HG02623 (cell line): ENCODE data around the gene GALNTL6.
A peak's percentile ranks its signal among the peaks of the same experiment; 100 is the strongest.

Source experiments
- ATAC-seq: cut with Tn5 transposase; IDR thresholded peaks from one replicate; pipeline ENCODE4 v1.9.1; 2021; ENCODE audit warnings: moderate library complexity; ENCODE audit not compliant: unreplicated experiment

Gene GALNTL6

GRCh38 chr4:172514801-172515200, 701.6 kb downstream of the GALNTL6 start:
- ATAC-seq: no peak

DNA sequence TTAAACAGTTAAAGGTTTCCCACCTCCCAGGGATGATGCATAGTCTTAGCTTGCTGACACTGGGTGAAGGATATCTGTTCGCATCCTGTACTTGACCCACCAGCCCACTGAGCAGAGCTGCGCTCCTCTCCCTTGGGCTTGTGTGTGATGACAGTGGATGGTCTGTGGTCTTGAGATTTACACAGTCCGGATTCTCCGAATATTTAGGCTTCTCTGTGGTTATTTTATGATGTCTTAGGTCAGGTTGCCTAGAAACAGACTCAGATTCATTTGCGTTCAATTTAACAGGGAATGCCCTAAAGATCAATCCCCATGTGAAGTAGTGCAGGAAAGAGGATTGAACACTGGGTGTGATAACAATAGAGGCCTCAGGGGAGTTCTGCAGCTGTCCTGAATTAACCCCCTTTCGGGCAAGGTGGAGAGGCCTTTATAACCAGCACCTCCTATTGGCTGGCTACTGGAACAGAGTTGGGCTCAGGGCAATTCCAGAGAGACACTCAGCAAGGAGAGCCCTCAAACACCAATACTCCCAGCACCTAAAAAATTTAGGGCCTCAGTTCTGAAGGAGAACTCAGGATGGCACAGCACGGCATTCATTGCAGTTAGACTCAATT, 702.2 kb downstream of the GALNTL6 start:
- no peak for ATAC-seq

DNA sequence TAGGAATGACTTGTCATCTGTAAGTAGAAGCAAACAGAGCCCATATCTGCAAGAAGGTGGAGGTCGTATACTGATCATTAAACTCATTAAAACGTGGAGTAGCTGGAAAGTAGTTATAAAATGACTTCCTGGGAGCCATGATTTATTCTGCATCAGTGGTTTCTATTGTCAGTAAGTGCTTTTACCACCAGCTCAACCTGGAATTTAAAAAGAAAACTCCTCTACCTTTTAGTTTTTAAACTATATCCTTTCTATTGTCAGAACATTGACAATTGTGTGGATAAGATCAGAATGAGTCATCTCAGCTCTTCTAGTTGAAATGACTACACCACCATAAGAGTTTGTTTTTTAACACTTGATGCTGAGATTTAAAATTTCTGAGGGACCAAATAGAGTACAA, 704.2 kb downstream of the GALNTL6 start:
- ATAC-seq: no peak

DNA sequence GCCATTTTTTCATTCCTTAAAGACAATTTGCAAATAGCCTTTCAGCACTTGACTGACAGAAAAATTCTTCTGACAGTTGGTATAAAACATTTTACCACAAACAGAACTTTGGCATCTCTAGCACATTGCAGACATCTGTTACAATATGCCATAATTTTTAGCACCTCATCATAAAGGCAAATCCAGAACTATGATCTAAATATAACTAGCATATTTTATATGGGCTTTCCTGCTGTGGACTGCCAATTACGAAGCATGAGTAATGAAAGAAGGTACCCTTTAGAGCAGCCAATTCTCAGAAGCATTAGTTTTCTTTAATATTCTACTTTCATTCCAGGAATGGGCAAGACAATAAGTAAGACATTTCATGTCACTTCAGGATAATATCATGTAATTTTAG, 708.0 kb downstream of the GALNTL6 start:
- ATAC-seq: no peak

DNA sequence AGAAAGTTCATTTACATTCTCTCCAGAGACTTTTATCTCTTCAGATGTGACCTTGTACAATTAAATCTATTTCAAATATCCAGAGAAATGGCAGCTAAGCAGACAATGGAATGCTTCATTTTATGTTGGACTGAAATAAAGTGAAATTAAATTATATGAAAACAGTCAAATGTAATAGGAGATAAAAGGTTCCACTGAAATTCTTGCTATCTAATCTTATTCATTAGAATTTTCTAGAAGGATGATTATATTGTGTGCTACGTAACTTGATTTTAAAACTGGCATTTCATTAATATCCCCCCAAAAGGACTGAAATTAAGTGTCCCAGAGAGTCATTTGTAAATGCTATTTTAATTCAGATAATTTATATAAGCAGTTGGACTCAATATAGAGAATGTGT, 708.5 kb downstream of the GALNTL6 start:
- no peak for ATAC-seq

DNA sequence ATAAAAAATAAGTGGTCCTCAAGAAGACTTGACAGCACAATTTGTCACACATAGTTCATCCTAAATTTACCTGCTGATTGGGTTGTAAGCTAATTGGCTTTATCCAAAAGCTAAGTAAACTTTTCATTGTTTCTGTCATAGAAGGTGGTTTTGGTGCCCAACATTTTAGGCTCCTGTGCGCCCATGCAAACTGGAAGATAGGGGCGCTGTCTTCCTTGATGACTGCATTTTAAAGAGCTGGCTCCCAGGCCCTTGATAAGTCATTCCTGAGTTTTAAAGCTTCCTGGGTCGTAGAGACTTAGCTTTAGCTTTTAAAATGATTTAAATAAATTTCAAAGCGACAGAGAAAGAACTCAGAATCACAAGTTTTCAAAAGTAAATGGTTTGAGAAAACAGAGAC, 730.0 kb downstream of the GALNTL6 start:
- no peak for ATAC-seq

- ATAC-seq: peak; percentile 81
Measured at GRCh38 chr4:172546782-172547181, 733.6 kb downstream of the GALNTL6 start.

DNA sequence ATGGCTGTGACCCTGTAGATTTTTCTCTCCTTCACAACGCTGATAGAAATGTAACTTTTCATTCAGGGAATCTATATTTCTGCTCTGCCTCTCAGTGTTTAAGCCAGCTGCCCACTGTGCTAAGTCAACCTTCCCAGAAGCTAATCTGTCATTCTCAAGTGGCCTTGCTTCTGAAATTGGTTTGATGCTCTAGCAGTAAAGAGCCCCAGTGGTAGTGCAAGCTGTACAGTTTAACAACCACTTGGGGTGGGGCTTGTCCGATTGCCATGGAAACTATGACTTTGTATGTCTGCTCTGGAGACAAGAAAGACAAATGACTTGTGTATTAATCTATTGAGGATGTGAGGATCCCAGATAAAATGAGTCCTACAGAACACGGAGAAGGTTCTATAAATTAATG, 734.5 kb downstream of the GALNTL6 start:
- no peak for ATAC-seq

DNA sequence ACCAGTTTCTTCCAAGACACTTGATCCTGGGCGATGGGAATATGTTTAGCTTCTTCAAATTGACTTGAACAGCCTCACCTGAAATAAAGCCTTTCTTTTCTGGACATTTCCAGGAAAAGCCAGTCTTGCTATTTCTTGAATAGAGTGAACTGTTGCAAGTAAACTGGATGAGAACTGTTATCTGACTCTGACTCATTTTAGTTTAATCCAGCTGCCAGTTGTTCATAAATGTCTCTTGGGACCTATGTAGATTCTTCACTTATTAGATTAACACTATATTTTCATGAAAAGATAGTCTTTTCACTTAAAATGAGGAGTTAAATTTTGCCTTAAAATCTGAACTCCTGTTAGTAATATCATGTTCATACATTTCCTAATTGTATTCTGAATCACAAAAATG, 740.0 kb downstream of the GALNTL6 start:
- no peak for ATAC-seq

DNA sequence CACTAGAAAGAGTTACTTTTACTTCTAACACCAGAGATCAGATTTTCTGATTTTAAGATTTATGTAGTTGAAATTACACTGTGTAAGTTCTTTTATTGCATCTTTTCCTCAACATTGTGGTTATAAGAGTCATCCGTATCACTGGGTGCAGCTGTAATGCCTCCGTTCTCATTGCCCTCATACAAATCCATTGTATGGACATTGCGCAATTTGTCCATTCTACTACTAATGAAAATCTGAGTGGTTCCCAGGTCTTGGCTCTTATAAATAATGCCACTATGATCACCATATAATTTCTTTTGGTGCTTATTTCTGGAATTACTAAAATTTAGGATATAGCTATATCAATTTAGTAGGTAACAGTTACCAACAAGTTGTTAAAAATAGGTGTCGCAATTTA, 741.4 kb downstream of the GALNTL6 start:
- no peak for ATAC-seq

- ATAC-seq: no peak
Measured at GRCh38 chr4:172555725-172556124, 742.5 kb downstream of the GALNTL6 start.

DNA sequence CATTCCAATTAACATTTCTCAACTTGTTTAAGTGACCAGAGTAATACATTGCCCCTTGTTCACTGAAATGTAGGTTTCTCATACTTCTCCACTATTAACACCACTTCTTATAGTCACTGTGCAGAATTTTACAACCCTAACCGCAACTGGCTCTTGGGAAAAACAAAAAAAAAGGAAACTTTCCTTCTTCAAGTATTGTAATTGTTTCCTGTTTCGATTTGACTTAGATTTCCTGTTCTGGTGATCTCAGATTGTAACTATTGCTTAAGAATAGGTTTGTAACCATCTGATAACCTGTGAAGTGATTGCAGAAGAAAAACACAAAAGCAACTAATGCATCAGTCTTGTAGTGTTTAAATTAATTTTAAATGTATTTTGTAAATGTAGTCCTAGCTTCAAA, 760.7 kb downstream of the GALNTL6 start:
- no peak for ATAC-seq

DNA sequence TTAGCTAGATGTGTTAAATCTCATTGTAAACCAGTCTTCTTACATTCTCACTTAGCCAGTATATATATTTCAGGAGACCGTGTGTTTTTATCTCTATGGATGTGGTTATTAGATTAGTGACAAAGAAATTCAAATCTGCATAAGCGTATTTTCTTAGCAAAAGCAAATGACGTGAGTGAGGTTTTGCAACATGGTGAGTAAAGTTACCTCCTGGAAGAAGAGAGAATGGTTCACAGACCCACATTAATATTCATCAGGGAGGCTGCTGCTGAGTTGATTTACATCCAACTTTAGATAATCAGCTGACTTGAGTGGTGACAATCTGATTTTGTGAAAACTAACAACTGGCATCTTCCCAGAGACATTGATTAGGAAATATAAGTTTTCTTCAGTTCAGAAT, 765.5 kb downstream of the GALNTL6 start:
- no peak for ATAC-seq

DNA sequence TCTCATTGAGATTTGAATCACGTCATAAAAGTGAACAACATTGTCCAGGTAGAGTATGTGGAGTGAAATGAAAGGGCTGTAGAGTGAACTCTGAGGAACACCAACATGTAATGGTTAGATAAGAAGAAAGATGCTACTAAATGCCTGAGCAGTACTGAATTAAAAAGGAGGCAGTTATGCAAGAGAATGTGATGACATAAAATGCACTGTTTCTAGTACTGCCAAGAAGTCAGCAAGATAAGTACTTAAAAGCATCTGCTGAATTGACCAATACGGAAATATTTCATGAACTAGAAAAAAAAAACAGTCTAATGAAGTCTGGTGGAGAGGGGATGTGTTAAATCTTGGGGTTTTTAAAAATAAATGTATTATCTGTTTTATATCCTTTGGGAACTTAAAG, 771.6 kb downstream of the GALNTL6 start:
- no peak for ATAC-seq

DNA sequence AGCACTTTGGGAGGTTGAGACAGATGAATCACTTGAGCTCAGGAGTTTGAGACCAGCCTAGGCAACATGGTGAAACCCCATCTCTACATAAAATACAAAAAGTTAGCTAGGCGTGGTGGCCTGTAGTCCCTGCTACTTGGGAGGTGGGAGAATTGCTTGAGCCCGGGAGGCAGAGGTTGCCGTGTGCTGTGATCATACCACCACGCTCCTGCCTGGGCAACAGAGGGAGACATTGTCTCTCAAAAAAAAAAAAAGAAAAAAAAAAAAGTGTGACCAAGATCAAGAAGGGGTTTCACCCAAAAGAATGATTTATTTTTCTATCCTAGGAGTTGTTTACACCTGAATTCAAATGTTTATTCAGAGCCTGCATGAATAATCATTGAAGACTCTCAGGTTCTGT, 783.0 kb downstream of the GALNTL6 start:
- ATAC-seq: no peak

DNA sequence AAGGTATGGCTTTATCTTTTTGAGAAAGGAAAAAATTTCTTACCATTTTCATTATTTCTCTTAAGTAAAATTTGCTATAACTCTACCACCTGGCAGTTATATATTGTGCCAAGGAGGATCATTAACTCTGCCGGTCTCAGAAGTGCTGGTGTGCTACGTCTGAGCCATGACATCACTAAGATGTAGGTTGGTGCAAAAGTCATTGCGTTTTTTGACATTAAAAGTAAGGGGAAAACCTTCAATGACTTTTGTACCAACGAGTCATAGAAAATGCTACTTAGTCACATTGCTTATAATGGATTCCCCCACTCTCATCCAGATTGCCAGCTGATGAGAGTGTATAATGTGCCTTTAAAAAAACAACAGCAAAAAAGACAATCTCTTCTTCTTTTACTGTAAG, 786.4 kb downstream of the GALNTL6 start:
- ATAC-seq: no peak

- ATAC-seq: no peak
Measured at GRCh38 chr4:172601195-172601594, 788.0 kb downstream of the GALNTL6 start.

DNA sequence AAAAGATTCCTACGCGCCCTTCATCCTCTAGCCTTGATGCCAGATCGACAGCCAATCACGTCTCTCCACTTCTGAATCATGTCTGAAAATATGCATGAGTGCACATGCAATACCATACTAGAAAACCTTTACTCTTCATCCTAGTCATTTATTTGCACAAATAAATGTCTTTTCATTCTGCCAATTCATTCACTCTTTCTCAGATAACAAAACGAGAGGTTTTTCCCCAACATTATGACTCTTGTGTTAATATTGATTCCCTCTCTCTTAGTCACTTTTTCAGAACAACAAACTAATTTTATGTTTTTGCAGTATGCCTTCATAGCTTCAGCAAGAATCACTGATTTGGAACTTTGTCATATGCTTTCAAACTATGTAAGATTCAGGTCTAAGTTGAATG, 806.0 kb downstream of the GALNTL6 start:
- ATAC-seq: no peak

DNA sequence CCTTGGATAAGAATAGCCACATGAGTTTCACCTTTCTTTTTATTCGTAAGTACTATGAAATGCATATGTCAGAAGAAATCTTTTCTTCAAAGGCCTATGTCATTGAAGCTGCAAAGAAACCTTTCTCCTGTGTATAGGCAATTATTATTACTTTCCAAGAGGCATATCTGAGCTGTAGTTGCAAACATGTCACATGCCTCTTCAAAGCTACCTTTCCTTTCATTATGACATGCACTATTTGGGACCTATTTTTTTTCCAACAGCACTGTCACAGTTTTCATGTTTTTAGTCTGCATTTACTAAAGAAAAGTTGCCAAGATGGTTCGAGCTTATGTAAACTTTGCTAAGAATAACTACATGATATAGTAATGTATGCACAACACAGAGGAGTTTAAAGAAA, 806.6 kb downstream of the GALNTL6 start:
- ATAC-seq: no peak

DNA sequence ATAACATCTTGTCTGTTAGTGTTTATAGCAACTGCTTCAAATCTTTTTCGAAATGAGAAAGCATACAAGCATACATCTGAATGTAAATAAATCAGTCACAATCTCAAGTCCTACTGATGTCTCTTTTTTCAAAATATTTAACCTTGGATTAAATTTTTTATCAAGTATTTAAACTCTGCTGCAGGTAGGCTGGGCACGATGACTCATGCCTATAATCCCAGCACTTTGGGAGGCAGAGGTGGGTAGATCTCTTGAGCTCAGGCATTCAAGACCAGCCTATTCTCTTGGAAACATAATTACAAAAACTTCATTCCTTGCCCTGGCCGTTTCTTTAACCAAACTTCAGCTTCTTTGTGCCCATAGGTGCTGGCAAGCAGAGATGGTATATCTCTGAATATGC, 815.1 kb downstream of the GALNTL6 start:
- ATAC-seq: no peak

GRCh38 chr4:172630280-172630679, 817.1 kb downstream of the GALNTL6 start:
- no peak for ATAC-seq

DNA sequence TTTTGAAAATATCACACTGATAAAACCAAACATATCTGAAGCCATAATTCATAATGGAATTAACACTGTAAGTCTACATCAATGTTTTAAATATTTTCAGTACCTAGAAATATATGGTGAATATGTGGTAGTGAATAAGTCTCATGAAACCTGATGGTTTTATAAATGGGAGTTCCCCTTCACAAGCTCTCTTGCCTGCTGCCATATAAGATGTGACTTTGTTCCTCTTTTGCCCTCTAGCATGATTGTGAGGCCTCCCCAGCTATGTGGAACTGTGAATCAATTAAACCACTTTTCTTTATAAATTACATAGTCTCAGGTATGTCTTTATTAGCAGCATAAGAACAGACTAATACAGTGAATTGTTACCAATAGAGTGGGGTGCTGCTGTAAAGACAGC, 818.6 kb downstream of the GALNTL6 start:
- ATAC-seq: no peak

DNA sequence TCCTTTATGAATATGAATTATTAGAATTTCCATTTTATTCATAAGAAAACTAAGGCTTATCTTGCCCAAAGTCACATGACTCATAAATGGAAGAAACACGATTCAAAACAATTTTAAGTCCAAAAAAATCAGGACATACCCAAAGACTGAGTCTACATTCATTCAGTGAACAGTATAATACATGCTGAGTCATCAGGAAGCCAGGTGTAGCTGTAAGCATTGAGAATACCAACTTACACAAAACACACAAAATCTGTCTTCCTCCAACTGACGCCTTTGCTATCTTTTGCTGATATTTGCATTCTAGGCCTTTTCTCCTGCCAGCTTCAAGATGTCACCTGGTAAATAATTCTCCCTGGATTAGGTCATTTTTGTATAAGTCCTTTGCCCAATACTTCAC, 835.3 kb downstream of the GALNTL6 start:
- no peak for ATAC-seq

GRCh38 chr4:172649143-172649542, 835.9 kb downstream of the GALNTL6 start:
- ATAC-seq: no peak
